HG03064 (cell line): ENCODE results near the gene COL4A6.

Experiments
- ATAC-seq: cut with Tn5 transposase; IDR thresholded peaks from one replicate; pipeline ENCODE4 v1.9.1; 2021; ENCODE audit warnings: low read depth; ENCODE audit not compliant: unreplicated experiment

The COL4A6 gene

DNA sequence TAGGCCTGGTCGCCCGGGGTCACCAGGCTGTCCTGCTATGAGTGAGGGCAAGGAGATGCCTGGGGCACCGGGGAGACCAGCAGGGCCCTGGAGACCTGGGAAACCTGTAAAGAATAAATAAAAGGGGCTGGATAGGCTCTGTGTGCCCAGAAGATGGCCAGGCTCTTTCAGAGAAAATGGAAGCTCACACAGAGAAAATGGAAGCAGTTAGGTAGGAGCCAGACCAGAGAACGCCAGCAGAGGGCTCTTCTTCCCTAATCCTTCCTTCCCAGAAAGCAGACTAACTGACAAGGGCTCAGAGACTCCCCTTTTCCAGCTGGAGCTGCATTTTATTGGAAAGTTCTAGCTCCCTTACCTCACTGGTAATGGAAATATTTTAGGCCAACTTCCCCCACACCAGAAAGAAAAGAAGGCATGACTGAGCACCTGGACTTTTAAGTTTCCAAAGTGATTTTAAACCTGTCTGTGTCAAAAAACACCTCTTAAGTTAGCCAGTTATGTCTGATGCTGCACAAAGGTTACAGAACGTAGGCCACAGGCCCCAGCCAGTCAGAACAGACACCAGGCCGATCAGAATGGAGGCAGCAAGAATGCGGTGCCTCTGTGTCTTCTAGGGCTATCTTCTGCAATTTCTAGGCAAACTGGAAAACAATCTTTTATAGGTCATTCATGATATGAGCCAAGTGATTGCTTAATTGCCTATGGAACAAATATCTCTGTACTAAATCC is 272.7 kb downstream of the COL4A6 start:
- no peak for ATAC-seq

DNA sequence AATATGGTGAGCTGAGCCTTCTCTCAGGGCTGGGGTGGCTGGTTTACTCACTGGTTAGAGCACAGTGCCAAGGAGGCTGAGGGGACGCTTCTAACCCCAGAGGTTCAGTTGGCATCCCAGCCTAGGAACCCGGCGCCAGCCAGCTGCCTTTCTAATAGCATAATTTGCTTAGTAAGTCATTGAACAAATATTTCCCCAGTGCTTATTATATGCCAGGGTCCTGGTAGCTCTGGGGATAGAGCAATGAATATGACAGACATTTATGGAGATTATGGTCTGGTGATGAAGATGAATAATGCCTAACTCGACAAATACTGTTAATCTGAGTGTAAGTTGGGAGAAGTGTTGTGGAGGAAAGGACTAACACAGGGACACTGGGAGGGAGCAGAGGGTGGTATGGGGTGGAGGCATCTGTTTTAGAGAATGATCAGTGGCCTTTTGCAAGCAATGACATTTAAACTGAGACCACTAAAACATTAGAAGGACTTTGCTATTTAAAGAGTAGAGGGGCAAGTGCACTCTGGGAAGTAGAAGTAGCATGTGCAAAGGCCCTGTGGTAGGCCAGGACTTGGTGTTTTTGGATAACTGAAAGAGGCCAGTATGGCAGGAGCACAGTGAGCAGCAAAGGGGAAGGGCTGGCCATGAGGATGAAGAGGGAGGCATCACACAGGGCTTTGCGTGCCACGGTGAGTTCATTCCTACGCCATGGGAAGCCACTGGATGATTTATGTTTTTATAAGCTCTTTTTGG is 274.7 kb downstream of the COL4A6 start:
- no peak for ATAC-seq

GRCh38 chrX:108162265-108162664 is 276.0 kb downstream of the COL4A6 start:
- ATAC-seq = no peak

DNA sequence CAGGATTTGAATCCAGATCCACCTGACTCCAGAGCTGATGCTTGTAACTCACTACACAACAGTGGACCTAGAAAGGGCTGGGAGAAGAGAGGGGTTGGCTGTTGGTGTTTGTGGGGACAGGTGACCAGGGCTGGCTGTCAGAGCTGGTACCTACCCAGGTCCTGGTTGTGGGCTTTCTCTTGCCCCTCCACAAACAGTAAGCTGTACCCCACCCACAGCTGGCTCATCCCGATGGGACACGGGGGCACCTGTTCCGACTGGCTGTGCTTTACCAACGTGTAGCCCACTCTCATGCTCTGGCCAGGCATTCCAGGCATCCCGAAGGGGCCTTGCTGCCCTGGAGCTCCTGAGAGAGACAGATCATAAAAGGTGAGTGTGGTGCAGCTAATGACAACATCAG is 277.9 kb downstream of the COL4A6 start:
- no peak for ATAC-seq

- ATAC-seq = no peak
Observed at GRCh38 chrX:108159028-108159670, 279.1 kb downstream of the COL4A6 start.

- ATAC-seq = no peak
Observed at GRCh38 chrX:108157628-108158027, 280.6 kb downstream of the COL4A6 start.

DNA sequence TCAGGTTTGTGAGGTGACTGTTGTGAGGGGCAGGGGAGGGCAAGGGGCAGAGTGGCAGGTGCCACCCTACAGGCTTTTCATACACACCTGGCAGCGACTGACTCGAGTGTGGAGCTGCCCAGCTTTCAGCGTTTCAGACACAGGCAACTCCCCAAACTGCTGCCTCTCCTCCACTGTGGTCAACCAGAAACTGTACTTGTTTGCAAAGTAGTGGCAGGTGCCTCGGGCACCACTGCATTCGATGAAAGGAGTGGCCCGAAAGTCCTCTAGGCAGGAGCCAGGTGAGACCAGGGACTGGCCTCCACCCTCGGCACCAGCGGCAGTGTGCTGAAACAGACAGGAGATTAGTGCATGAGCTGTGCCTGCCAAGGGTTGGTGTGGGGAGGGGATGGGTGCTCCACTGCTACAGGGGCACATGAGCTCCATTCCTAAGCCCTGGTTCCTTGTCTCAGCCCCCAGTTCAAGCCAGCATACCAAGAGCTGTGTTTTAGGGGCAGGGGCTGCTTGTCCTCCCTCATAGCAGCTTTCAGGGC is 281.2 kb downstream of the COL4A6 start:
- no peak for ATAC-seq

- no peak for ATAC-seq
Observed at GRCh38 chrX:108156082-108156481, 282.1 kb downstream of the COL4A6 start.

DNA sequence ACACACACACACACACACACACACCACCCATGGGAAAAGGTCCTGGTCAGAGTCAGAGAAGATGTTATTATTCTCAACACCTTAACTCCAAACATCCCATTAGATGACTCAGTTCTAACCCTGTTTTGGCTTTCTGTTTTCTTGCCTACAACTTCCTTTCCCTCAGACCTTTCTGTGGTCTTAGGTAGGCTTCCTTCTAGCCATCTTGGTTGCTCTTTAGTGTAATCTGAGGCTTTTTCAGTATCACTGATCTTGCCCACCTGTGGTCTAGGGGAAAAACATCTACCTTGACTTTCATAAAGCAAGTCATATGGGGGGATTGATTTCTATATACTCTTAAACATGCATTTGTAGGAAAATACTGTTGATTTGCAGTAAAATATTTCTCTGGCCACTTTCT is 289.7 kb downstream of the COL4A6 start:
- peak; percentile 86 for ATAC-seq

GRCh38 chrX:108138814-108139702 is 299.2 kb downstream of the COL4A6 start:
- no peak for ATAC-seq

DNA sequence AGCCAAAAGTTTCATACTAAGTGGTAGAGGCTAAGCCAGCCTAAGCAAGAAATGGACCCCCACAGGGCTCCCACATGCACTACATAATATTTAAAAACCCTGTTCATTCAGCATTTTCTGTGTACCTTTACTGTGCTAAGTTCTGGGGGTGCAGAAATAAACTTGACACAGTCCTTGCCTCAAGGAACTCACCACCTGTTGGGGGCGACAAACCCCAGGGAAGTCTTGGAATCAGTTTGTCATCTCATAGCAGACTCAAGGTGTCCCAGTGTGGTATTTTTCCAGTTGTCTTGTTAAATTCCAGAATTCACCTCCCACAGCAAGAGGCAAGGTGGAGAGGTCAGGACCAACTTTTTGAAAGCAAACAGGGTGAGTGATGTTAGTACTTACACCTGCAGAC is 303.5 kb downstream of the COL4A6 start:
- ATAC-seq = no peak

GRCh38 chrX:108132876-108133275 is 305.3 kb downstream of the COL4A6 start:
- no peak for ATAC-seq

DNA sequence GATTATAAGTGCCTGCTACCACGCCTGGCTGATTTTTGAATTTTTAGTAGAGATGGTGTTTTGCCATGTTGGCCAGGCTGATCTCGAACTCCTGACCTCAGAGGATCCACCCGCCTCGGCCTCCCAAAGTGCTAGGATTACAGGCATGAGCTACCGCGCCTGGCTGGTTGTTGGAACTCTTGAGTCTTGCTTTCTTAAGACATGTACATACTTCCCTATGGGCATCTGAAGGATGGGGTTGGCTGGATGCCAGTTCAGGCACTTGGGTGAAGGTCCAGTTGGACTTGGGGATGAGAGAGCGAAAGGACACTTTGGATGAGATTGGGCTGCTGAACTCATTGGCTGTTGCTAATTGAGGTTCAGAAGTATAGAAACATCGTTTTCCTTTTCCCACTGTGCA is 306.2 kb downstream of the COL4A6 start:
- no peak for ATAC-seq

DNA sequence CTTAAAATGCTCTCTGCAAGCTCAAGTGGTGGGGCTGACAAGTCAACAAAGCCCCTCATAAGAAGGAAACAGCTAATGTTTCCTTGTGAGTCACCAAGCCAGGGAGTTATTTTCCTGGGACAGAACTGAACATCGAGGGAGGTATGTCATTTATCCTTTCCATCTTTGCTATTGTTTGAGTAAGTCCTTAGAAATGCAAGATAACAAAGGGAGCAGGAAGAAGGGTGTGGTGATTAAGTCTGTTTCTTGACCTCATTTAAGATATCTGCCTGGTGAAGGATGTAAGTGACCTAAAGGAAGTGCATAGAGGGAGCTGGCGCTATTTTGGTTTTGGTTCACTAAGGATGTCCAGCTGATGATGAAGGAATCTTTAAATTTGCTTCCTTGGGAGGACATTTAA is 306.8 kb downstream of the COL4A6 start:
- no peak for ATAC-seq

- ATAC-seq = no peak
Observed at GRCh38 chrX:108130889-108131288, 307.3 kb downstream of the COL4A6 start.

GRCh38 chrX:108127152-108127551 is 311.1 kb downstream of the COL4A6 start:
- no peak for ATAC-seq

- no peak for ATAC-seq
Observed at GRCh38 chrX:108126661-108127060, 311.6 kb downstream of the COL4A6 start.

DNA sequence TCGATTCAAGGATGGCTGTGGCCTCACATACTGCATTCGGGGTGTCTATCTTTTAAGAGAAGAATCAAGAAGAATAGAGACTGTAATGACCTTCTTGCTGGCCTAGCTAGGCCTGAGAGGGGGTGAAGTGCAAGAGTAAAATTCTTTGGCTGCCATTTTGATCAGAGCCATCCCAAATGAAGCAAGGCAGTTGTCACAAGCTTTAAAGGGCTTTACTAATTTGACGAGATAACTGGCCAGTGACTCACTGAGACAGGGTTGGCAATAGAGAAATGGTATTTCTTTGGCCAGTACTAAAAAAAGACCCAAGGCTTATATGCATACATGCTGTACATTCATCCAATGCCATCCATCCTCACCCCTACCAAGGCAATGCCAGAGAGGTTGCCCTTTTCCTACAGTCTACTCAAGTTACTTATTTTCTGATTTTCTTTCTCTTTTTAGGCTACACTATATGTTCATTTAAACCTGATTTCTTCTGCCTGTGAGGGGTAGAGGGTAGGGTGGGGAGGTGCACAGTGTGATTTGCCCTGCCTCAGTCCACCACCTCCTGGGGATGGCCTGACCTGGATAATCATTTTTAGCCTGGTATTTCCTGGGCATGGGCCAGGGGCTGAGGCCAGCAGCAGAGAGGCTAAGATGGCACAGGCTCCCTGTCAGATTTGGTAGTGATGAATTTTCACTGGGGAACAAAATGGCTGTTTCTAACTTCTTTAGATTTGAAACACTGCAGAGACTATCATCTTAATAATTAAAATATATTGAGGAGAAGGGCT is 314.4 kb downstream of the COL4A6 start:
- ATAC-seq = no peak

GRCh38 chrX:108122748-108123147 is 315.5 kb downstream of the COL4A6 start:
- ATAC-seq = no peak

DNA sequence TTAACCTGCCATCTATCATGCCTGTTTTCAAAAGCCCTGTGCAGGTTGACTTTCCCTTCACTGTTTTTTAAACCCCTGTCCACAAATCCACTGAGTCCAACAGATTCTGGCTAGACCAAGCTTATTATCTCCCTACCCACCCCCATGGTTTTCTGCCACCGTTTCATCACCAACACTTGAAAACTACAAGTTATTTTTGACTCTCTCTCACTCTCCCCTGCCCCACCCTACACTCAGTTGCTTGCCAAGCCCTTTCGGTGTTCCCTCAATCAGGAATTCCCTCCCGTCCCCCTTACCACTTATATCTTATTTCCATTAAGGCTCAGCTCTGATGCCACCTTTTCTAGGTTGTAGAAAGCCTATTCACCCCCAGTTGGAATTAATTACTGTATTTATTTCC is 316.9 kb downstream of the COL4A6 start:
- ATAC-seq = no peak
